ENCODE data around the gene UNC45B. TPM values are rescaled to one million over a fixed set of nuclear protein-coding genes. Genes with fewer than 3 reads are reported as not detected.
"Not testable (repeated sequence)": the region's sequence is repeated elsewhere in the genome, so short reads cannot be mapped to it uniquely, and the experiment has no call there.

UNC45B gene
- total RNA-seq, 4 donors from 2014 or later: not detected

DNA sequence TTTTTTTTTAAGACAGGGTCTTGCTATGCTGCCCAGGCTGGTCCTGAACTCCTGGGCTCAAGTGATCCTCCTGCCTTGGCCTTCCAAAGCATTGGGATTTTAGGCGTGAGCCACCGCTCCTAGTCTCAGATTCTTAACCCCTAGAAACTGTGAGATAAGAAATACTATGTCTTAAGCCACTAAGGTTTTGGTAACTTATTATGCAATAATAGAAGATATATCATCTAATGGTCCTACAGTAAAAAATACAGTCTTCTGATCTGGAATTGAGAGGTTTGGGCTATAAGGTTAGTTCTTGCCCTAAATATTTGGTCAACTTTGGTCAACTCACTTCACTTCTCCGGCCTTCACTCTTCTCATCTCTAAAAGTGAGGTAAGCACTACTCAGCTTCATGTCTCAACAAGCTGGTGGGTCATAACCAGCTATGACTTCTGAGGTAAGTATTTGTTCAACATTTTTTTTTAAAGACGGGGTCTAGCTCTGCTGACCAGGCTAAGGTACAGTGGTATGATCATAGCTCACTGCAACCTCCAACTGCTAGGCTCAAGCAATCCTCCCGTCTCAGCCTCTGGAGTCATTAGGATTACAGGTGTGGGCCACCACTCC, 42.7 kb upstream of the UNC45B start:
- no peaks in the 10 kb centered on the region for H3K9me3 ChIP-seq
- intact Hi-C loops (cut with DNase I): no loop called here
- no peaks in the 10 kb centered on the region for H3K27me3 ChIP-seq
- H3K27ac ChIP-seq: no peak overlapping the region
- no peak overlapping the region for H3K4me3 ChIP-seq
- no peak for DNase-seq
- peaks cover 9 to 62% (median 15%) of the 10 kb centered on the region in 3 donors for H3K36me3 ChIP-seq
- H3K4me1 ChIP-seq: no peaks in the 10 kb centered on the region
- WGBS, 2 donors: 92 to 94% methylated on average over 4 to 5 of the region's 5 CpGs
- TF ChIP-seq, protein P1, sequence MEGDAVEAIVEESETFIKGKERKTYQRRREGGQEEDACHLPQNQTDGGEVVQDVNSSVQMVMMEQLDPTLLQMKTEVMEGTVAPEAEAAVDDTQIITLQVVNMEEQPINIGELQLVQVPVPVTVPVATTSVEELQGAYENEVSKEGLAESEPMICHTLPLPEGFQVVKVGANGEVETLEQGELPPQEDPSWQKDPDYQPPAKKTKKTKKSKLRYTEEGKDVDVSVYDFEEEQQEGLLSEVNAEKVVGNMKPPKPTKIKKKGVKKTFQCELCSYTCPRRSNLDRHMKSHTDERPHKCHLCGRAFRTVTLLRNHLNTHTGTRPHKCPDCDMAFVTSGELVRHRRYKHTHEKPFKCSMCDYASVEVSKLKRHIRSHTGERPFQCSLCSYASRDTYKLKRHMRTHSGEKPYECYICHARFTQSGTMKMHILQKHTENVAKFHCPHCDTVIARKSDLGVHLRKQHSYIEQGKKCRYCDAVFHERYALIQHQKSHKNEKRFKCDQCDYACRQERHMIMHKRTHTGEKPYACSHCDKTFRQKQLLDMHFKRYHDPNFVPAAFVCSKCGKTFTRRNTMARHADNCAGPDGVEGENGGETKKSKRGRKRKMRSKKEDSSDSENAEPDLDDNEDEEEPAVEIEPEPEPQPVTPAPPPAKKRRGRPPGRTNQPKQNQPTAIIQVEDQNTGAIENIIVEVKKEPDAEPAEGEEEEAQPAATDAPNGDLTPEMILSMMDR (IDR thresholded peaks at IDR 0.05): no peak
- no peak for TF ChIP-seq POLR2A (IDR thresholded peaks at IDR 0.05)

DNA sequence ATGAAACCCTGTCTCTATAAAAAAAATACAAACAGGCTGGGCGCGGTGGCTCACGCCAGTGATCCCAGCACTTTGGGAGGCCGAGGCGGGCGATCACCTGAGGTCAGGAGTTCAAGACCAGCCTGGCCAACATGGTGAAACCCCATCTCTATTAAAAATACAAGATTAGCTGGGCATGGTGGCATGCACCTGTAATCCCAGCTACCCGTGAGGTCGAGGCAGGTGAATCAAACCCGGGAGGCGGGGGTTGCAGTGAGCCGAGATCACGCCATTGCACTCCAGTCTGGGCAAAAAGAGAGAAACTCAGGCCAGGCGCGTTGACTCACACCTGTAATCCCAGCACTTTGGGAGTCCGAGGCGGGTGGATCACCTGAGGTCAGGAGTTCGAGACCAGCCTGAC, 36.8 kb upstream of the UNC45B start:
- H3K27me3 ChIP-seq; H3K9me3 ChIP-seq; DNase-seq; H3K4me1 ChIP-seq; intact Hi-C loops (cut with DNase I); H3K27ac ChIP-seq; H3K4me3 ChIP-seq: not testable (repeated sequence)
- 91 to 97% methylated on average over 9 to 16 of the region's 17 CpGs for WGBS, 2 donors
- peaks cover 0 to 12% (median 0%) of the 10 kb centered on the region in 3 donors for H3K36me3 ChIP-seq

DNA sequence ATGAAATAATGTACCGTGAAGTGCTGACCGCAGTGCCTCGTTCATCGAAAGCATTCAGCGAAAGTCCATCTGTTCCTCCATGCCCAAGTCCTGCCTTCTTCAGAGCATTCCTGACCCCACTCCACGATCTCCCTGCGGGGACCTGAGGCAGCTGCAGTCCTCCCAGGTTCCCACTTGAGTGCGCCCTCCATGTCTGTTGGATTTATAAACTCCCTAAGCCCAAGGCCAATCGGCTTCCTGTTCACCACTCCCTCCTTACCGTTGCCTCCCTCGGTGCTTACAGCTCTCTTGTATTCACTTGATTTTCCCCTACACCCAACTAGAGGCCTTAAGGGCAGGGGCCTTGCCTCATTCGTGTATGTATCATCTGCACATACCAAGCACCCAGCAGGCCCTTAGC, 30.8 kb upstream of the UNC45B start:
- intact Hi-C loops (cut with DNase I): loop anchor here (5.0 kb wide), 1 partner anchor 120 kb away; no protein-coding TSS in a partner anchor
- no peaks in the 10 kb centered on the region for H3K9me3 ChIP-seq
- DNase-seq: no peak
- H3K36me3 ChIP-seq: no peaks in the 10 kb centered on the region
- no peaks in the 10 kb centered on the region for H3K27me3 ChIP-seq
- WGBS, 2 donors: 89% methylated on average over 11 to 12 of the region's 12 CpGs
- no peak overlapping the region for H3K4me3 ChIP-seq
- peaks cover 6 to 35% (median 11%) of the 10 kb centered on the region in 3 donors for H3K4me1 ChIP-seq
- no peak overlapping the region for H3K27ac ChIP-seq
- TF ChIP-seq POLR2A (IDR thresholded peaks at IDR 0.05): no peak
- TF ChIP-seq, protein P1 (IDR thresholded peaks at IDR 0.05): no peak

GRCh38 chr17:35117984-35118383, 29.6 kb upstream of the UNC45B start:
- H3K4me1 ChIP-seq: peaks cover 6 to 35% (median 11%) of the 10 kb centered on the region in 3 donors
- H3K27ac ChIP-seq: no peak overlapping the region
- no peaks in the 10 kb centered on the region for H3K9me3 ChIP-seq
- H3K4me3 ChIP-seq: no peak overlapping the region
- no peaks in the 10 kb centered on the region for H3K36me3 ChIP-seq
- no peak for DNase-seq
- no peaks in the 10 kb centered on the region for H3K27me3 ChIP-seq
- intact Hi-C loops (cut with DNase I): loop anchor here (5.0 kb wide), 1 partner anchor 121 kb away; no protein-coding TSS in a partner anchor
- TF ChIP-seq, protein P1 (IDR thresholded peaks at IDR 0.05): peak in 3 of 6 experiments; percentile 9 to 50 (median 30)
- no peak for TF ChIP-seq POLR2A (IDR thresholded peaks at IDR 0.05)

DNA sequence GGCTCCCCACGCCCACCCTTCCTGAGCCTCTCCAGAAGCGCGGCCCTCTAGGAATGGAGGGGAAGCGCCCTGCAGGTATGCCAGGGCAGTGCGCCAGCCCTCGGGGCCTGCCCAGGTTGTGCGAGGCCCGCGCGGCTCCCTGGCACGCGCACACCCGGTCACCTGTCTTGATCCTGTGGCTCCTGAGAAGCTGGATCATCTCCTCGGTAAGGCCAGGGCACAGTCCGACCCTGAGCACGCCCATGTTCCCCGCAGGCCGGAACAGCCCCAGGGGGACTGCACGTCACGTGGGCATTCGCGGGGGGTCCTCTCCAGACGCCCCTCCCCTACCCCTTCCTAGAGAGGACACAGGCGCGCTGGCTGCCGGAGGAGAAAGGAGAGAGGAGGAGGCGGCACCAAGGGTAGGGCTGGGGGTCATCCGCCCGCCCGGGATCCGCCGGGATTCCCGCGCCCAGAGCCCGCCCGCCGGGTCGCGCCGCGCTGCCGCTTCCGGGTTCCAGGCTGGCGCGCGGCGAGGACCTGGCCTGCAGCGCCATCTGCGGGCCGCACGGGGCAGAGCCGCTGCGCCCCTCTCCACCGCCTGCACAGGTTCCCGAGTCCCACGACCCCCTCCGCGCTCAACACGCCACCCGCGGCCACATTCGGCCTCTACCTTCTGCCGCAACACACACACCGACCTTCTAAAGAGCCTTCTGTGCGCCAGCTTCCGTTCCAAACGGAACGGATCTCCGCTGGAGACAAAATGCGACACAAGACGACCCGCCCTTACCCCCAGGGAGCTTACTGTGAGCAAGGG, 28.0 kb upstream of the UNC45B start, which contains the start of gene RAD51D:
RAD51D (minus strand) TSS at position 491 of the 796 bp plus-strand sequence; CDS start at position 244, 247 bp downstream.
- intact Hi-C loops (cut with DNase I): loop anchor here (5.0 to 10.0 kb wide), 3 partner anchors 122 to 695 kb away; no protein-coding TSS in a partner anchor
- no peak for TF ChIP-seq POLR2A (IDR thresholded peaks at IDR 0.05)
- TF ChIP-seq, protein P1 (IDR thresholded peaks at IDR 0.05): peak; percentile 85 to 99 (median 97)
- Histone ChIP-seq H3K27ac (peak within 1 kb of the TSS; percentile 79 to 87 (median 82)), H3K4me1 (peaks cover 6 to 35% (median 11%) of the 10 kb centered on the region in 3 donors), H3K27me3 (no peaks in the 10 kb centered on the region), H3K9me3 (no peaks in the 10 kb centered on the region), H3K4me3 (peak within 1 kb of the TSS; percentile 63 to 88 (median 69)), H3K36me3 (no peaks in the 10 kb centered on the region)
- 1 to 3% methylated on average over 12 to 16 of the region's 72 CpGs for WGBS, 2 donors
- DNase-seq: no peak

Measured in esophagus squamous epithelium (tissue), 5 donors.